KMS-11 (cell line): ENCODE measurements around the gene KLF2.

Source experiments
- H2AFZ ChIP-seq: fragments of 200-600 bp; sonication (generic); 2 replicates; pipeline ENCODE4 v1.6.1; 2016; ENCODE audit warnings: antibody characterized with exemption, mixed run types, low read depth
- H3K27ac ChIP-seq: fragments of 200-600 bp; sonication (generic); 2 replicates; pipeline ENCODE4 v1.6.1; 2016; ENCODE audit warnings: mild to moderate bottlenecking, mixed run types
- H3K27me3 ChIP-seq: fragments of 200-600 bp; sonication (generic); 2 replicates; pipeline ENCODE4 v1.6.1; 2017; ENCODE audit warnings: mild to moderate bottlenecking, low read depth, mixed run types, moderate library complexity; ENCODE audit not compliant: insufficient read depth
- H3K36me3 ChIP-seq: fragments of 200-600 bp; sonication (generic); 2 replicates; pipeline ENCODE4 v1.6.1; 2017; ENCODE audit warnings: mild to moderate bottlenecking, mixed run types; ENCODE audit not compliant: insufficient read depth
- H3K4me1 ChIP-seq: fragments of 200-600 bp; sonication (generic); 2 replicates; pipeline ENCODE4 v1.6.1; 2016; ENCODE audit warnings: mild to moderate bottlenecking, low read depth, mixed run types; ENCODE audit not compliant: poor library complexity, severe bottlenecking
- H3K4me2 ChIP-seq: fragments of 200-600 bp; sonication (generic); 2 replicates; pipeline ENCODE4 v1.7.0; 2016; ENCODE audit warnings: mild to moderate bottlenecking, mixed run types
- H3K4me3 ChIP-seq: fragments of 200-600 bp; sonication (generic); IDR thresholded peaks from 2 replicates; pipeline ENCODE4 v1.6.1; 2017; ENCODE audit warnings: low read depth, low read length, mixed read lengths; ENCODE audit not compliant: insufficient read depth
- H3K79me2 ChIP-seq: fragments of 200-600 bp; sonication (generic); 2 replicates; pipeline ENCODE4 v1.6.1; 2016; ENCODE audit warnings: low read depth, mixed run types; ENCODE audit not compliant: insufficient read depth
- H3K9ac ChIP-seq: fragments of 200-600 bp; sonication (generic); 2 replicates; pipeline ENCODE4 v1.6.1; 2016; ENCODE audit warnings: mild to moderate bottlenecking, mixed run types
- H4K20me1 ChIP-seq: fragments of 200-600 bp; sonication (generic); 2 replicates; pipeline ENCODE4 v1.6.1; 2016; ENCODE audit warnings: mild to moderate bottlenecking, mixed run types; ENCODE audit not compliant: insufficient read depth
- CTCF ChIP-seq: fragments of 200-600 bp; sonication (generic); conservative IDR thresholded peaks from 2 replicates; pipeline ENCODE4 v1.6.1; 2017; ENCODE audit warnings: low read depth, mild to moderate bottlenecking, antibody characterized with exemption, low read length, moderate library complexity, mixed read lengths

Gene KLF2

GRCh38 chr19:16364231-16364865 lies 39.7 kb downstream of the KLF2 start:
- Histone ChIP-seq H2AFZ (no peak overlapping the region), H3K4me2 (peak overlapping the region; percentile 99; the same call in 1 of the 2 replicates), H3K9ac (no peak overlapping the region), H4K20me1 (no peaks in the 10 kb centered on the region), H3K4me3 (no peak overlapping the region), H3K79me2 (no peaks in the 10 kb centered on the region), H3K4me1 (peaks cover 54% of the 10 kb centered on the region), H3K36me3 (no peaks in the 10 kb centered on the region), H3K27me3 (no peaks in the 10 kb centered on the region), H3K27ac (peak overlapping the region; percentile 96; the same call in 1 of the 2 replicates)
- TF ChIP-seq CTCF: no peak

GRCh38 chr19:16365300-16365996 lies 40.8 kb downstream of the KLF2 start:
- Histone ChIP-seq H3K9ac (peak overlapping the region; percentile 69; the same call in 1 of the 2 replicates), H3K4me1 (peaks cover 65% of the 10 kb centered on the region), H3K79me2 (no peaks in the 10 kb centered on the region), H3K27ac (peak overlapping the region; percentile 96), H3K4me2 (peak overlapping the region; percentile 99), H2AFZ (no peak overlapping the region), H3K4me3 (no peak overlapping the region), H3K36me3 (no peaks in the 10 kb centered on the region), H4K20me1 (no peaks in the 10 kb centered on the region), H3K27me3 (no peaks in the 10 kb centered on the region)
- no peak for TF ChIP-seq CTCF

- peak overlapping the region; percentile 99 for H3K4me2 ChIP-seq
- H3K27ac ChIP-seq: peak overlapping the region; percentile 96
Measured at GRCh38 chr19:16366056-16366432, 41.4 kb downstream of the KLF2 start.

More at GRCh38 chr19:16366056-16366432, 41.4 kb downstream of the KLF2 start:
- no peaks in the 10 kb centered on the region for H3K27me3 ChIP-seq
- no peak overlapping the region for H2AFZ ChIP-seq
- H4K20me1 ChIP-seq: no peaks in the 10 kb centered on the region
- TF ChIP-seq CTCF: no peak
- no peak overlapping the region for H3K4me3 ChIP-seq
- peak overlapping the region; percentile 69; the same call in 1 of the 2 replicates for H3K9ac ChIP-seq
- peaks cover 71% of the 10 kb centered on the region for H3K4me1 ChIP-seq
- H3K36me3 ChIP-seq: no peaks in the 10 kb centered on the region
- no peaks in the 10 kb centered on the region for H3K79me2 ChIP-seq
